T-helper 2 cell treated with Interferon-gamma antibody and Interleukin-4, amounts not matched to agents 5 μg/mL and 100 μg/mL, for 36 hours (primary cell): Measurements from ENCODE around the gene MROH2A.

ENCODE experiments used
- DNase-seq: peaks from one replicate; pipeline ENCODE4 v3.0.0; 2021; ENCODE audit warnings: low spot score
- H3K27ac Mint-ChIP-seq: one replicate; pipeline ENCODE4 v1.8.0; 2021; ENCODE audit warnings: mild to moderate bottlenecking, mixed read lengths
- H3K27me3 Mint-ChIP-seq: one replicate; pipeline ENCODE4 v1.8.0; 2021; ENCODE audit warnings: low read depth, mixed read lengths
- H3K36me3 Mint-ChIP-seq: one replicate; pipeline ENCODE4 v1.8.0; 2021; ENCODE audit warnings: low read depth, mixed read lengths
- H3K4me1 Mint-ChIP-seq: one replicate; pipeline ENCODE4 v1.8.0; 2021; ENCODE audit warnings: low read depth, mixed read lengths
- H3K4me3 Mint-ChIP-seq: one replicate; pipeline ENCODE4 v1.8.0; 2022; ENCODE audit warnings: mild to moderate bottlenecking, moderate library complexity, mixed read lengths
- H3K9me3 Mint-ChIP-seq: one replicate; pipeline ENCODE4 v1.8.0; 2021; ENCODE audit warnings: mixed read lengths

MROH2A gene

DNA sequence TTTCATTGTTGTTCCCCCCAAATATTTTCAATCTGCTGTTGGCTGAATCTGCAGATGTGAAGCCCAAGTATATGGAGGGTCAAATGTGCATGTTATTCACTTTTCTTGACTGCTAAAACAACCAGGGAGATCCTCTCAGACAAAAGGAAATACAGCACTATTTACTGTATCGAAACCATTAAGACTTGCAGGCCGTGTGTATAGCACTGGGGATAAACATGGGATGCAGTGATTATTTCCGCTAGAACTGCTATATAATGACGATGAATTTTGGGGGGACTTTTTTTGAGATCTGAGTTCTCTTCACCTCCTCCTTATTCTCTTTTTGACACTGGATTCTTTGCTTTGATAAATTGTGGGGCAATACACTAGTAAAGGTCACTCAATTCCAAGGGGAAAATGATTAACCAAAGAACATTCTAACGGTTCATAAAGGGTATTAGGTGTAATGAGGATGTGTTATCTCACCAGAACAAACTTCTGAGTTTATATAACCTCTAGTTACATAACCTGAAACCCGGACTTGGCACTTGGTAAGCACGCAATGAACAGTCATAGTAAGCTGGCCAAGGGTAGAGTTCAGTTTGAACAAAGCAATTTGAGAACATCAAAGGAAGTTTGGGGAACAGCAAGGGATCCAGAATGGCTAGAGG, 21.6 kb upstream of the MROH2A start:
- no peak for DNase-seq
- no peaks in the 10 kb centered on the region for H3K27me3 Mint-ChIP-seq

DNA sequence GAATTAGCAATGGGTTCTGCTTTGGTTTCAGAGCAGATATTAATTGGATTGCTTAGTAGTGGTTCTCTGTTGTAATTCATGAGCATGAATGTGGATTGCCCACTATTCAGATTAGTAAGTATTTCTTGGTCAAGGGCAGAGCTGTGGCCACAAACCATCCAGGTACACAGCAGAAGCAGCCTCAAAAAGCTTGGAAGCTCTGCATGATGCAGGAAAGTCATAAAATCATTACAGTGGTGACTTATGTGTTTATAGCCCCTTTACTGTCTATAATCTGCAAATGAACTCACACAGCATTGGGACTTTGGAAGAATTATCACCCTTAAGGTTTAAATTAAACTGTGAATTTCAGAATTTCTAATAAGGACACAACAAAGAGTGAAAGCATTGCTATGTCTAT, 20.0 kb upstream of the MROH2A start:
- no peaks in the 10 kb centered on the region for H3K9me3 Mint-ChIP-seq
- H3K4me1 Mint-ChIP-seq, result no peaks in the 10 kb centered on the region
- no peak overlapping the region for H3K27ac Mint-ChIP-seq
- no peaks in the 10 kb centered on the region for H3K36me3 Mint-ChIP-seq
- H3K4me3 Mint-ChIP-seq, result no peak overlapping the region
- H3K27me3 Mint-ChIP-seq, result peaks cover 2% of the 10 kb centered on the region
- DNase-seq, result no peak

More for the DNA sequence above, 21.6 kb upstream of the MROH2A start:
- no peak overlapping the region for H3K4me3 Mint-ChIP-seq
- H3K4me1 Mint-ChIP-seq, result no peaks in the 10 kb centered on the region
- no peaks in the 10 kb centered on the region for H3K36me3 Mint-ChIP-seq
- H3K27ac Mint-ChIP-seq, result no peak overlapping the region
- peaks cover 2% of the 10 kb centered on the region for H3K9me3 Mint-ChIP-seq

DNA sequence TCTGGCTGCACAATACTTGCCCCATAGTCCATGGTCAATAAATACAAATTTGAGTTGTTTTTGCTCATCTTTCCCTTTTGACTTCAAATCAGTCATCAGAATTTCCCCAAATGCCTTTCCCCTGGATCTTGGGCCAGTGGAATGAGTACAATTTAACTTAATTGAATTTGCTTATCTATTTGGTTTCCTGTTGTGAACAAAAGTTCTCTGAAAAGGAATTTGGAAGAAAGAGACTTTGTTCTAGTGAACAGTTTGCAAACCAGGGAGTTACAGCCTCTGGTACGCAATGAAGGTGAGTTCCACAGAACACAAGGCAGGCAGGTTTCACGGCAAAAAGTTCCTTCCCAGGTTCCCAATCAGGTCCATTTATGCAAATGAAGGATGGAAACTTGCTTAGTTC, 19.3 kb upstream of the MROH2A start:
- H3K36me3 Mint-ChIP-seq, result no peaks in the 10 kb centered on the region
- no peak overlapping the region for H3K4me3 Mint-ChIP-seq
- peaks cover 9% of the 10 kb centered on the region for H3K27me3 Mint-ChIP-seq
- no peak for DNase-seq
- H3K27ac Mint-ChIP-seq, result no peak overlapping the region
- H3K4me1 Mint-ChIP-seq, result no peaks in the 10 kb centered on the region
- H3K9me3 Mint-ChIP-seq, result no peaks in the 10 kb centered on the region

DNA sequence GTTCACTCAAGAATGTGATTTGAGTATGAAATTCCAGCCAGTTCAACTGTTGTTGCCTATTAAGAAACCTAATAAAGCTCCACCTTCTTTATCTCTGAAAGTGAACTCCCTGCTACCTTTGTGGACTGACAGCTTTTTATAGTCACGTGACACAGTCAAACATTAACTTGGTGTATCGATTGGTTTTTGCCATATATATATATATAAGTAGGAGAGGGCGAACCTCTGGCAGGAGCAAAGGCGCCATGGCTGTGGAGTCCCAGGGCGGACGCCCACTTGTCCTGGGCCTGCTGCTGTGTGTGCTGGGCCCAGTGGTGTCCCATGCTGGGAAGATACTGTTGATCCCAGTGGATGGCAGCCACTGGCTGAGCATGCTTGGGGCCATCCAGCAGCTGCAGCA, 18.1 kb upstream of the MROH2A start, which contains the start of gene UGT1A1:
Gene UGT1A1, plus strand, starts transcription at position 228 of the 400 bp plus-strand sequence. Its CDS starts 18 bp downstream, at position 246.
- Mint-ChIP-seq H3K27me3 (peaks cover 11% of the 10 kb centered on the region), H3K4me3 (no peak within 1 kb of the TSS), H3K9me3 (no peaks in the 10 kb centered on the region), H3K27ac (no peak within 1 kb of the TSS), H3K4me1 (no peaks in the 10 kb centered on the region), H3K36me3 (no peaks in the 10 kb centered on the region)
- DNase-seq, result no peak

DNA sequence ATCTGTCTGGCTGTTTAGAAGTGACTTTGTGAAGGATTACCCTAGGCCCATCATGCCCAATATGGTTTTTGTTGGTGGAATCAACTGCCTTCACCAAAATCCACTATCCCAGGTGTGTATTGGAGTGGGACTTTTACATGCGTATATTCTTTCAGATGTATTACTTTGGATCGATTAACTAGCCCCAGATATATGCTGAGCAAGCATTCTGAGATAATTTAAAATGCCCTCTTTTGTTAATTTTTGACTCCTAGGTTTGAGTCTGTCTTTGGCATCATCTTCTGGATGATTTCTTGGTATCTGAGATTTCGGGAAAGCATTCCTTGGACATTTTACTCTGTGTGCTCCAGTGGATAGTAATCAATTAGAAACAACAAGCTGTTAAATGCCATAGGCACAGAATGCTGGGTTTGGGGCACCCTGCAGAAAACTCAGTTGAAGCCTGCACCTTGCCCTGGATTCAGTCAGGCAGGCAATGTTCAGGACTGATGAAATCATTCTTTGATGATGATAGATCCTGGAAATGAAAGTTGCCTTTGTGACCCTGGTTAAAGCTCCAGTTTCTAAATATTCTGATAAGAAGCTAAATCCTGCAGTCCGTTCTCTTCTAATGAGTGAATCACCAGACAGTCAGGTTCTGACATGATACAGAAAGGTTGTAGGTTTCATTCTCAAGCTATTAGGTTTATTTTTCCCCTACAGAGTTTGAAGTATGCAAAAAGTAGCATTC, 16.9 kb upstream of the MROH2A start:
- Mint-ChIP-seq H3K36me3 (no peaks in the 10 kb centered on the region), H3K27ac (no peak overlapping the region)
- DNase-seq, result no peak

DNA sequence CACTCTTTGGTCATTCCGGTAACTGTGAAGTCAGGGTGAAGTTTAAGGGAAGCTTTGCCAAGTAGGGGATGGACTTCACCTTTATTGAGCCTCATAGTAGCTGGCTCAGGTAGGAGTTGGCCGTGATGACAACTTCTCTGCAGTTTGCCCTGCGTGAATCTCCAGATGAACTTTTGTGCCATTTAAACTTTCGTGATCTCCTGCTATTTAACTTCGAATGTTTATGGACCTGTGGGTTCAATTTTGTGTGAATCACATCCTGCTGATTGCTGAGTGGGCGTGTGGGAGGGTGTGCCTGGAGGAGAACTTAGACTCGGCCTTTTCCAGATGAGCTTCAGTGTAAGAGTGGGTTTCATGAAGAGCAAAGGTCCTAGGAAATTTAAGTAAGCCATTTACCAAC, 13.9 kb upstream of the MROH2A start:
- no peak overlapping the region for H3K27ac Mint-ChIP-seq
- H3K4me1 Mint-ChIP-seq, result no peaks in the 10 kb centered on the region
- no peak overlapping the region for H3K4me3 Mint-ChIP-seq
- DNase-seq, result no peak
- no peaks in the 10 kb centered on the region for H3K9me3 Mint-ChIP-seq
- peaks cover 13% of the 10 kb centered on the region for H3K27me3 Mint-ChIP-seq
- H3K36me3 Mint-ChIP-seq, result no peaks in the 10 kb centered on the region

More for the DNA sequence above, 16.9 kb upstream of the MROH2A start:
- peaks cover 11% of the 10 kb centered on the region for H3K27me3 Mint-ChIP-seq
- no peaks in the 10 kb centered on the region for H3K4me1 Mint-ChIP-seq
- H3K4me3 Mint-ChIP-seq, result no peak overlapping the region
- H3K9me3 Mint-ChIP-seq, result no peaks in the 10 kb centered on the region

DNA sequence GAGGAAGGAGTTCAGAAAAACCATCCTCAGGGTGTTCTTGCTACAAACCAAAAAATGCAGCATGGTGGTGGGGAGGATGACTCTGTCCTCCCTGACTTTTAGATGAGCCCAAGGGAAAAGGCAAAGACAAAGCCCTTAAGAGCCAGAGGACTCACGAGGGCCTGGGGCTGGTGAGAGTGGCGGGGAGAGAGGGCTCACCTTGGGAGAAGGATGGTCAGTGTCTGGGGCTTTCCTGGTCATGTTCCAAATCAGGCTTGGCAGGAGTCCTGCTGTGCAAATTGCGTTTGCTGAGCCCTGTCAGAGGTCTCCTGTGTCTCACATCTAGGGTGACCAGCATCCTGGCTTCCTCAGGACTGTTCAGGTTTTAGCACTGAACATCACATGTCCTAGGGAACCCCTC, 13.4 kb upstream of the MROH2A start:
- H3K4me1 Mint-ChIP-seq, result no peaks in the 10 kb centered on the region

DNA sequence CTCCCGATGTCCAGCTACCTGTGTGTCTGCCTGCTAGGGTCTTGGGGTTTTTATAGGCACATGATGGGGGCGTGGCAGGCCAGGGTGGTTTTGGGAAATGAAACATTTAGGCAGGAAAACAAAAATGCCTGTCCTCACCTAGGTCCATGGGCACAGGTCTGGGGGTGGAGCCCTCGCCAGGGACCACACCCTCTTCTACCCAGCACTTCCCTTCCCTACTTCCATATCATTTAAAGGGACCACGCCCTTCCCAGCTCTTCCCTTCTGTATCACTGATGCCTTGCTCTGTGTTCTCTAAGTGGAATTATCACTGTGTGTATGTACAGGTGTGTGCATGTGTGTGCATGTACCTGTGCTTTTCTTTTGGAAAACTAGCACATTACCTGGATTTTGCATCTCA, 11.7 kb upstream of the MROH2A start:
- peaks cover 13% of the 10 kb centered on the region for H3K27me3 Mint-ChIP-seq
- H3K4me3 Mint-ChIP-seq, result no peak overlapping the region
- no peak for DNase-seq
- H3K9me3 Mint-ChIP-seq, result no peaks in the 10 kb centered on the region
- no peak overlapping the region for H3K27ac Mint-ChIP-seq
- H3K36me3 Mint-ChIP-seq, result no peaks in the 10 kb centered on the region
- no peaks in the 10 kb centered on the region for H3K4me1 Mint-ChIP-seq

More for the DNA sequence above, 13.4 kb upstream of the MROH2A start:
- no peak for DNase-seq
- no peak overlapping the region for H3K4me3 Mint-ChIP-seq
- H3K27ac Mint-ChIP-seq, result no peak overlapping the region
- H3K36me3 Mint-ChIP-seq, result no peaks in the 10 kb centered on the region
- H3K27me3 Mint-ChIP-seq, result peaks cover 13% of the 10 kb centered on the region
- H3K9me3 Mint-ChIP-seq, result no peaks in the 10 kb centered on the region

DNA sequence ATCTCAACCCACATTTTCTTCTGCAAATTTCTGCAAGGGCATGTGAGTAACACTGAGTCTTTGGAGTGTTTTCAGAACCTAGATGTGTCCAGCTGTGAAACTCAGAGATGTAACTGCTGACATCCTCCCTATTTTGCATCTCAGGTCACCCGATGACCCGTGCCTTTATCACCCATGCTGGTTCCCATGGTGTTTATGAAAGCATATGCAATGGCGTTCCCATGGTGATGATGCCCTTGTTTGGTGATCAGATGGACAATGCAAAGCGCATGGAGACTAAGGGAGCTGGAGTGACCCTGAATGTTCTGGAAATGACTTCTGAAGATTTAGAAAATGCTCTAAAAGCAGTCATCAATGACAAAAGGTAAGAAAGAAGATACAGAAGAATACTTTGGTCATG, 10.1 kb upstream of the MROH2A start:
- Mint-ChIP-seq H3K27ac (no peak overlapping the region), H3K4me1 (no peaks in the 10 kb centered on the region), H3K27me3 (peaks cover 10% of the 10 kb centered on the region), H3K36me3 (no peaks in the 10 kb centered on the region), H3K9me3 (no peaks in the 10 kb centered on the region), H3K4me3 (no peak overlapping the region)
- no peak for DNase-seq

DNA sequence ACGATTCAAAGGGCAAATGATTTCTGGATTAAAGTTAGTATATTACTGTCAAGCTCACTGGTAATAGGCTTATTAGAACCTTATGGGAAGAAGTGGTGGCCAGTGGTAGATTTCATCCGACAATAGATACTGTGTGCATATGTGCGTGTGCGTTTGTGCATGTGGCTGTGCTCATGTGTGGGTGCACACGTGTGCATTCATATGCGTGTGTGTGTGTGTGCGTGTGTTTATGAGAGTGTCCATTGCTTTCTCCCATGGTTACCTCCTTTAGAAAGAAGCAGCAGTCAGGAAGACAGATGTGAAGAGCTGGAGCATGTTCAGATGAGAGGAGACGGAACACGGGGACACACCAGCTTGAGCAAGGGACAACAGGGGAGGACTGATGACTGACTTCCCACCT, 8.9 kb upstream of the MROH2A start:
- Mint-ChIP-seq H3K27me3 (peaks cover 4% of the 10 kb centered on the region), H3K4me1 (no peaks in the 10 kb centered on the region), H3K27ac (no peak overlapping the region), H3K4me3 (no peak overlapping the region), H3K36me3 (no peaks in the 10 kb centered on the region), H3K9me3 (no peaks in the 10 kb centered on the region)
- DNase-seq, result no peak

DNA sequence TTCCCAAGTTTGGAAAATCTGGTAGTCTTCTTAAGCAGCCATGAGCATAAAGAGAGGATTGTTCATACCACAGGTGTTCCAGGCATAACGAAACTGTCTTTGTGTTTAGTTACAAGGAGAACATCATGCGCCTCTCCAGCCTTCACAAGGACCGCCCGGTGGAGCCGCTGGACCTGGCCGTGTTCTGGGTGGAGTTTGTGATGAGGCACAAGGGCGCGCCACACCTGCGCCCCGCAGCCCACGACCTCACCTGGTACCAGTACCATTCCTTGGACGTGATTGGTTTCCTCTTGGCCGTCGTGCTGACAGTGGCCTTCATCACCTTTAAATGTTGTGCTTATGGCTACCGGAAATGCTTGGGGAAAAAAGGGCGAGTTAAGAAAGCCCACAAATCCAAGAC, 6.0 kb upstream of the MROH2A start:
- no peaks in the 10 kb centered on the region for H3K36me3 Mint-ChIP-seq
- no peaks in the 10 kb centered on the region for H3K4me1 Mint-ChIP-seq
- no peaks in the 10 kb centered on the region for H3K27me3 Mint-ChIP-seq

DNA sequence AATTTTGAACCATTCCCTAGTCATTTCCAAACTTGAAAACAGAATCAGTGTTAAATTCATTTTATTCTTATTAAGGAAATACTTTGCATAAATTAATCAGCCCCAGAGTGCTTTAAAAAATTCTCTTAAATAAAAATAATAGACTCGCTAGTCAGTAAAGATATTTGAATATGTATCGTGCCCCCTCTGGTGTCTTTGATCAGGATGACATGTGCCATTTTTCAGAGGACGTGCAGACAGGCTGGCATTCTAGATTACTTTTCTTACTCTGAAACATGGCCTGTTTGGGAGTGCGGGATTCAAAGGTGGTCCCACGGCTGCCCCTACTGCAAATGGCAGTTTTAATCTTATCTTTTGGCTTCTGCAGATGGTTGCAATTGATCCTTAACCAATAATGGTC, 5.5 kb upstream of the MROH2A start:
- H3K9me3 Mint-ChIP-seq, result peaks cover 3% of the 10 kb centered on the region
- DNase-seq, result no peak
- no peaks in the 10 kb centered on the region for H3K36me3 Mint-ChIP-seq
- H3K27ac Mint-ChIP-seq, result no peak overlapping the region
- H3K4me1 Mint-ChIP-seq, result no peaks in the 10 kb centered on the region
- no peak overlapping the region for H3K4me3 Mint-ChIP-seq
- H3K27me3 Mint-ChIP-seq, result no peaks in the 10 kb centered on the region

More for the DNA sequence above, 6.0 kb upstream of the MROH2A start:
- no peak overlapping the region for H3K4me3 Mint-ChIP-seq
- DNase-seq, result no peak
- no peak overlapping the region for H3K27ac Mint-ChIP-seq
- peaks cover 3% of the 10 kb centered on the region for H3K9me3 Mint-ChIP-seq

DNA sequence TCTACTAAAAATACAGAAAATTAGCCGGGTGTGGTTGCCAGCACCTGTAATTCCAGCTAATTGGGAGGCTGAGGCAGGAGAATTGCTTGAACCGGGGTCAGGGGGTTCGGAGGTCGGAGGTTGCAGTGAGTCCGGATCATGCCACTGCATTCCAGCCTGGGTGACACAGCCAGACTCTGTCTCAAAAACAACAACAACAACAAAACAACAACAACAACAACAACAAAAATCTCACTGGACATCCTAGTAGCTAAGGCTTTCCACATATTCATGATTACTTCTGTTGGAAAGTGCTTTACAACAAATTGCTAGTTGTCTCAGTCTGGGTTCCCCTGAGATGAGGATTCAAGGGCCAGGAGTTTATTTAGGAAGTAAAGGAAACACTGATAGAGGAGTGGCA, 4.3 kb upstream of the MROH2A start:
- DNase-seq, result no peak
- H3K4me3 Mint-ChIP-seq, result no peak overlapping the region
- H3K9me3 Mint-ChIP-seq, result peaks cover 3% of the 10 kb centered on the region
- no peaks in the 10 kb centered on the region for H3K27me3 Mint-ChIP-seq
- H3K27ac Mint-ChIP-seq, result no peak overlapping the region
- H3K4me1 Mint-ChIP-seq, result no peaks in the 10 kb centered on the region
- H3K36me3 Mint-ChIP-seq, result no peaks in the 10 kb centered on the region

DNA sequence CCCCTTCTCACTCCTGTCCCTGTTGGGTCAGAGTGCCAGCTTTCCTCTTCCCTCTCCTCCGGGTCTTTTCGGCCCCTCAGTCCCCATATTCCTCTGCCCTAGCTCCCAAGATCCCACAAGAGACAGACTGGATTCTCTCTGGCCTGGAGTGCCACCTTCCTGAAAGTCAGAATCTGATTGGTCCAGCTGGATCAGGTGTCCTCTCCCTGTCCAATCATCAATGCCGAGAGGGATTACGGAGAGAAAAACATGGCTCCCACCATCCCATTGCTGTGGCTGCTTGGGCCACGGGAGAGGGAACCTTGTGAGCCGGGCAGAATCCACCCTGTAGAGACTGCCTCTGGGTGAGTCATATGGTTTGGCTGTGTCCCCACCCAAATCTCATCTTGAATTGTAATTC, 2.7 kb upstream of the MROH2A start:
- no peak overlapping the region for H3K4me3 Mint-ChIP-seq
- DNase-seq, result no peak
- H3K27ac Mint-ChIP-seq, result no peak overlapping the region
- H3K36me3 Mint-ChIP-seq, result no peaks in the 10 kb centered on the region
- peaks cover 3% of the 10 kb centered on the region for H3K9me3 Mint-ChIP-seq
- H3K4me1 Mint-ChIP-seq, result no peaks in the 10 kb centered on the region
- H3K27me3 Mint-ChIP-seq, result no peaks in the 10 kb centered on the region
